NCI-H2081 treated with DMSO at 0.1 percent for 48 hours (cell line): Measurements from ENCODE around the gene RAB3A.

Source experiments
- DNase-seq: peaks from one replicate; lab custom pipeline; 2025; lab: John Stamatoyannopoulos, UW

RAB3A gene

GRCh38 chr19:18203863-18204393 lies at the start of gene RAB3A:
TSS of gene RAB3A (minus strand) at chr19:18204042. CDS start at chr19:18202740, 1,302 bp downstream.
- peak; percentile 98 for DNase-seq

- DNase-seq, result no peak
These were observed 49.3 kb upstream of the RAB3A start for GRCh38 chr19:18253130-18253529.

- DNase-seq, result no peak
These were observed 48.5 kb upstream of the RAB3A start for GRCh38 chr19:18252370-18252717.

GRCh38 chr19:18251587-18252369 lies 47.9 kb upstream of the RAB3A start:
- DNase-seq, result peak; percentile 18

- no peak for DNase-seq
These were observed 46.0 kb upstream of the RAB3A start for GRCh38 chr19:18249834-18250233.

- no peak for DNase-seq
These were observed 41.5 kb upstream of the RAB3A start for GRCh38 chr19:18245297-18245696.

GRCh38 chr19:18239303-18239702 lies 35.5 kb upstream of the RAB3A start:
- no peak for DNase-seq

- no peak for DNase-seq
These were observed 30.4 kb upstream of the RAB3A start for GRCh38 chr19:18234194-18234593.

GRCh38 chr19:18233224-18233825 lies 29.5 kb upstream of the RAB3A start:
- no peak for DNase-seq

- no peak for DNase-seq
These were observed 28.8 kb upstream of the RAB3A start for GRCh38 chr19:18232540-18233223.

GRCh38 chr19:18231775-18232174 lies 27.9 kb upstream of the RAB3A start:
- DNase-seq, result no peak

GRCh38 chr19:18230941-18231734 lies 27.3 kb upstream of the RAB3A start:
- DNase-seq, result no peak

GRCh38 chr19:18229915-18230314 lies 26.1 kb upstream of the RAB3A start:
- DNase-seq, result no peak

GRCh38 chr19:18229474-18229873 lies 25.6 kb upstream of the RAB3A start:
- no peak for DNase-seq

- no peak for DNase-seq
These were observed 24.0 kb upstream of the RAB3A start for GRCh38 chr19:18227781-18228271.

- DNase-seq, result no peak
These were observed 23.3 kb upstream of the RAB3A start for GRCh38 chr19:18226956-18227780.

- no peak for DNase-seq
These were observed 22.0 kb upstream of the RAB3A start, which contains the start of gene PDE4C for GRCh38 chr19:18225702-18226468. TSS of gene PDE4C (minus strand) at chr19:18226438. CDS start at chr19:18226415, 23 bp downstream.

- DNase-seq, result no peak
These were observed 21.5 kb upstream of the RAB3A start for GRCh38 chr19:18225355-18225701.

GRCh38 chr19:18224525-18225354 lies 20.9 kb upstream of the RAB3A start:
- peak; percentile 92 for DNase-seq
